GM21723 (cell line): ENCODE data around the gene LIPN.
"Not testable (repeated sequence)": the region's sequence is repeated elsewhere in the genome, so short reads cannot be mapped to it uniquely, and the experiment has no call there.

Experiments used
- ATAC-seq: cut with Tn5 transposase; IDR thresholded peaks from one replicate; pipeline ENCODE4 v1.9.1; 2021; ENCODE audit warnings: mild to moderate bottlenecking, moderate library complexity; ENCODE audit not compliant: unreplicated experiment

Gene LIPN, protein sequence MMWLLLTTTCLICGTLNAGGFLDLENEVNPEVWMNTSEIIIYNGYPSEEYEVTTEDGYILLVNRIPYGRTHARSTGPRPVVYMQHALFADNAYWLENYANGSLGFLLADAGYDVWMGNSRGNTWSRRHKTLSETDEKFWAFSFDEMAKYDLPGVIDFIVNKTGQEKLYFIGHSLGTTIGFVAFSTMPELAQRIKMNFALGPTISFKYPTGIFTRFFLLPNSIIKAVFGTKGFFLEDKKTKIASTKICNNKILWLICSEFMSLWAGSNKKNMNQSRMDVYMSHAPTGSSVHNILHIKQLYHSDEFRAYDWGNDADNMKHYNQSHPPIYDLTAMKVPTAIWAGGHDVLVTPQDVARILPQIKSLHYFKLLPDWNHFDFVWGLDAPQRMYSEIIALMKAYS

DNA sequence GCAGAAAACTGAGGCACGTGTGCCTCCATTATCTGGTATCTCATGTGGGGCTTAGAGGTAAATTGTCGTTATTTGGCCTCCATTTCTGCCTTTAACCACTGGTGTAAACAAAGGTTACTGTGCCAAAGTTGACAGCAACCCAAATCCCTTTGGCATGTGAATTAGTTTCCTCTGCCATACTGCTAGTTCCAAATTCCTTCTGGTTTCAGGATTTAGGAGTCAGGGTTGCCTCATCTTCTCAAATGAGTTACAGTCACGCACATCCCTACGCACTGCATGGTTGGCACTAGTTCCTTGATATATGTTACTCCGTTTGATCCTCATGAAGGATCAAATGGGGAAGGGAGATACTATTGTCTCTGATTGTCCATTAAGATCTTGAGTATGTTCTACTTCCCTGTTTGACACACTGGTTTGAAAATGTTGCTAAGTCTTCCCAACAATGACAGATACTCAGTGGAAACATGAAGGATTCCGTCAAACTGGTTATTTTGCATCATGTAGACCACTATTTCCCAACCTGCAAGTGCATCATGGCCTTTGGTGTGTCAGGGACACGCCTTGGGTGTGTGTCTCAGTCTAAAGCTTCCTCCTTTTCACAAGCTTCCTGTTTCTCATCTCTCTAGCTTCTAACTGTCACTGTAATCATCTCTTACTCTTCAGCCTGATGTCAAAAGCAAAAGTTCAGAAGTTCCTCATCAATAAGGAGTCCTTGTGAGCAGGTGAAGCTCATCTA lies at the start of gene LIPN:
Gene LIPN (plus strand): TSS at position 655 of the 736 bp plus-strand sequence. CDS start 1,386 bp downstream, outside the sequence.
- ATAC-seq = no peak

DNA sequence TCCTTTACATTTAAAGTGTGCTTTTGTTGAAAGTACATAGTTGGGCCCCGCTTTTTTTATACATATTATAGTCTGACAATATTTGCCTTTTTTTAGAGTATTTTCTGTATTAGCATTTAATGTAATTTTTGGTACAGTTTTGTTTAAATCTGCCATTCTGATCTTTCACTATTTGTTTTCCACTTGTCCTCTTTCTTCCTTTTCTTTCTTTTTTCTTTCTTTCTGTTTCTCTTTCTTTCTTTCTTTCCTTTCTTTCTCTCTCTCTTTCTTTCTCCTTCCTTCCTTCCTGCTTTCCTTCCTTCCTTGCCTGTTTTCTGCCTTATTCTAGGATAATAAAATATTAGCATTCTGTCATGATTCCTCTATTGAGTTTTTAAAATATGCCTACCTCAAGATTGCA lies 44.3 kb upstream of the LIPN start:
- no peak for ATAC-seq

DNA sequence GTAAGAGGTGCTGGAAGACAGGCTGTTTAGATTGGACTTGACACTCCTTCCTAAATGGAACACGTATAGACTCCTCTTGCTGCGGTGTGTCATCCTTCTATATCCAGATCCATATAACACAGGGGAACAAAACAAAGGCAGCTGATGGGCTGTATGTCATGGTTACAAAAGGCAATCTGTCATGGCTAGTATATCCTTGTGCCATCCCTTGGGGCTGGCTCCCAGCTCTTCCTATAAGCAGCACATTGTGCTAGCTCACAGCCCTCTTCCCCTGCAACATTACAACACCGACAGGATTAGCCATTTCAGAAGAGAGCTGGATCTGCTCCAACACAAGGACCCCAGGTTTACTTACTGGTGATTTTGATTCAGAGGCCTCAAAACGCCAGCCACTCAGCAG lies 38.4 kb upstream of the LIPN start:
- no peak for ATAC-seq

DNA sequence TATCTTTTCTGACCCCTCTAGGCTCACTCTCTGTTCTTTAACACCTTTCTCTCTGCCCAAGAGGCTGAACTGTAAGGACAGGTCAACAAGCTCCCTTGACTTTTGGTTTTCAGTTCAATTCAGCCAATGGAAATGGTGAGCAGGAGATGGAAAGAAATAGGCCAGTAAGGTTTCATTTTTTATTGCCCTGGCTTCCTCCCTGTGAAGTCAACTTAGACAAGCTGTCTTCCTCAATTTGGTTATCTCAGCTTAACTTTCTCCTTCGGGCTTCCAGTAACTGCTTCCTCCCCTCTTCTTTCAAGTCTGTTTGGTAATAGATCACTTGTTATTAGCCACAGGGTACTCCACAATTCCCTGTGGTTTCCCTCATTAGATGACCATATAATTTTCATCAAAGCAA lies 34.0 kb upstream of the LIPN start:
- ATAC-seq = no peak

DNA sequence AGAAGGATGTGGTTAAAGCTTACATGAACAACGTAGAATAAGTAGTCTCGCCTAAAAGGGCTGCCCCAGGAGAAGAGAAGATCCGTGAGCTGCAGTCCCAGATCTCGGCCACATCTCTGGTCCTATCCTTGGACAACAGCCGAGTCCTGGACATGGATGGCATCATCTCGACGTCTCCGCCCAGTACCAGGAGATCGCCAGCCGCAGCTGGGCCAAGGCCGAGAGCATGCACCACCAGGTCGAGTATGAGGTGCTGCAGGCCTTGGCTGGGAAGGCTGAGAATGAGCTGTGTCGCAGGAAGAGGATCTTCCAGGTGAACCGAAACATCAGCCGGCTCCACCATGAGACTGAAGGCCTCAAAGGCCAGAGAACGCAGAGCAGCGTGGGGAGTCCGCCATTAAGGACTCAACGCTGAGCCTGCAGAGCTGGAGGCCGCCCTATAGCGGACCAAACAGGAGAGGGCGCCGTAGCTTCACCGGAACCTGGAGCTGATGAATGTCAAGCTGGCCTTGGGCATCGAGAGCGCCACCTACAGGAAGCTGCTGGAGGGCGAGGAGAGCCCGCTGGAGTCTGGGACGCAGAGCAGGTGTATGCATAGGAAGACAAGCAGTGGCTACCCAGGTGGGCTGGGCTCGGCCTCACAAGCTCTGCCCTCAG lies 31.6 kb upstream of the LIPN start:
- no peak for ATAC-seq

DNA sequence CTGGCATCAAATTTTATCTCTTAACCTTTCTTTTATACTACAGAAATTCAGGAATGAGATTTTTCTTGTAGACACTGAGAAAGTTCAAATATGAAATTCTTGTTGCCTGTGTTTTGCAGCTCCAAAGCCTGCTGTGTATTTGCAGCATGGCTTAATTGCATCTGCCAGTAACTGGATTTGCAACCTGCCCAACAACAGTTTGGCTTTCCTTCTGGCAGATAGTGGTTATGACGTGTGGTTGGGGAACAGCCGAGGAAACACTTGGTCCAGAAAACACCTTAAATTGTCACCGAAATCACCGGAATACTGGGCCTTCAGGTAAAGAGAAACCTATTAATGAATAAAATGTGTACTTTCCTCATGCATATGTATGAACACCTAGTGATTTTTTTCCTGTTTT lies 29.0 kb upstream of the LIPN start:
- no peak for ATAC-seq

DNA sequence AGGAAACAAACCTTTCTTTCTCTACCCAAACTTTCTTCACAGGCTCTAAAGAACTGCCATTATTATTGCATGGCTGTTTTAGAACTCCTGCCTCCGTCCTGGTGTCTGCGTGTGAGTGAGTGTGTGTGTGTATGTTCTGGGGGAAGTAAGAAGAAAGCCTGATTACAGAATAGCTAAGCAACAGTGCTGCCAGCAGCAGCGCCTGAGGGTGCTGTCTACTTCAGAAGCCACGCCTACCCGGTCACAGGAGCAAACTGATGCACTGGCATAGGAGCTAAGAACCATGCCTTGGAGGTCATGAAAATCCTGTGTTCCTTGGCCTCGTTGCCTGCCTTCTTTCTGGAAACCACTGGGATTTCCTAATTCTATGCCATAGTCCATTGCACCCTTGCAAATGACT lies 28.5 kb upstream of the LIPN start:
- ATAC-seq = no peak

DNA sequence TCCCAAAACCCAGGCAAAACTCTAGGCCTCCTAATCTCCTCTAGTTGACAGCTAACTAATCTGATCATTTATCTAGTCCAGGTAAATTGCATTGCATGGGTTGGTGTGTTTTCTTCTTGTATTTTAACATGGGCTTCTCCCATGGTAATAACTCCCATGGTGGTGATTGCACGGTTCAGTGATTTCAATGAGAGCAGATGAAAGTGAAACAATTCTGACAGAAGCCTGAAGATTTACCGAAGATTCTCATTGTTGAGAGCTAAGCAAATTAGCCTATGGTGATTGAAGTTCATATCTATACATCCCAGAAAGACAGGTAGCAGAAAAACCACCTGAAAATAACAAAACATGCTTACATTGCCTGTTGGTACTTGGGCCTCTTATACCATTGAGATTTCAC lies 26.6 kb upstream of the LIPN start:
- no peak for ATAC-seq

DNA sequence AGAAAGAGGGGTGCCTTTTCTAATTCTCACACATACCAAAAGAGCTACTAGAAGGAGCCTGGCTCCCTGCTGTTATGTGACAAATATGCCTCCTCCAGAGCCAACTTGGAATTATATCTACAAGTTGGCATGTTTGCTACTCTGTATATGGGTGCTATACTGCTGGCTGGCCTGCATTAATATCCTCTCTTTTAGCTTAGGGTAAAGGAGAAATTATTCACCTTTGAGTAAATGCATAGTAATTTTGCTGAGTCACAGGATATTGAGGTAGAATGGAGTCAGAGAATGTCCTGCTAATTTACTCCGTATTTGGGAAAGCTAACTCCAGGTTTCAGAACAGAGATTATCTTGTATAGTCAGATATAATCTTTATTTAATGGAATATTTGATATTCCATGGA lies 24.2 kb upstream of the LIPN start:
- ATAC-seq = no peak

DNA sequence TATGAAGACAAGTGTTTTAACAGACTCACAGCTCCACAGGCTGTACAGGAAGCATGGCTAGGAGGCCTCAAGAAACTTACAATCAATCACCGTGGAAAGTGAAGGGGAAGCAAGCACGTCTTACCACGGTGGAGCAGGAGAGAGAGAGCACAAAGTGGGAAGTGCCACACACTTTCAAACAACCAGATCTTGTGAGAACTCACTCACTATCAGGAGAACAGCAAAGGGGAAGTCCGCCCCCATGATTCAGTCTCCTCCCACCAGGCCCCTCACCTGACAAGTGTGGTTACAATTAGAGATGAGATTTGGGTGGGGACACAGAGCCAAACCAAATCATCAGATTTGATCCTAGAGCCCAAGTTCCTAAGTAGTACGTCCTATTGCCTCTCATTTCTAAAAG lies 17.9 kb upstream of the LIPN start:
- not testable (repeated sequence) for ATAC-seq

DNA sequence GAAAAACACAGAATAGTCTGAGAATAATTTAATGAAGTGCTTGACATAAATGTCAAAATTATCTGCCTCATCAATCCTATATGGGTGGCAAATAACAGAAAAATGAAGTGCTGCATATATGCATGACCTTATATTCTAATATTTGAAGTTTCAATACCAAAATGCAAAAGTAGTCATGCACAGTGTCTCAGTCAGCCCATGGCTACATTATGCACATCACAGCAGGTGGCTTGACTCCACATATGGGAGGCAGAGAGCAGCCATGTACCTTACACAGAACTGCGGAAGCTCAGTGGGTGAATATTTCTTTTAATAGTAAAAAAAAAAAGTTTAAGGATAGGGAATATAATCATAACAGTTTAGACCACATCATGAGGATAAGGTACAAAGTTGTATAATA lies 17.4 kb upstream of the LIPN start:
- no peak for ATAC-seq

DNA sequence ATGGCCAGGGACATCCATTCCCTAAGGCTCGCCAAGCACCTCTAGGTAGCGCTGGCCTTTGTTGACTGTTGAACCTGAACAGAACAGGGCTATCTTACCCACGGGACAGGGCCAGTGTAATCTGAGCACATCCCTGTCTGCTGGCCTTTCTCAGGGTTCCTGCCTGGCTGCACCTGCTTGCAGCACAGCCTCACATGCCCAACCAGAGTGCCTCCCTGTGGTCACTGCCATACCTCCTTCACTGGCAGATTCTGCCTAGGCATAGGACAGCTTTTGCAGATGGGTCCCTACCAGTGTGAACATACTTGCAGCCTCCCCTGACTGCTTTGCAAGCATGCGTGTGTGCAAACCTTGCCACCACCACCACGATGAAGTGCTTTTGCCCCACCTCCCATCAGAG lies 15.8 kb upstream of the LIPN start:
- ATAC-seq = no peak

DNA sequence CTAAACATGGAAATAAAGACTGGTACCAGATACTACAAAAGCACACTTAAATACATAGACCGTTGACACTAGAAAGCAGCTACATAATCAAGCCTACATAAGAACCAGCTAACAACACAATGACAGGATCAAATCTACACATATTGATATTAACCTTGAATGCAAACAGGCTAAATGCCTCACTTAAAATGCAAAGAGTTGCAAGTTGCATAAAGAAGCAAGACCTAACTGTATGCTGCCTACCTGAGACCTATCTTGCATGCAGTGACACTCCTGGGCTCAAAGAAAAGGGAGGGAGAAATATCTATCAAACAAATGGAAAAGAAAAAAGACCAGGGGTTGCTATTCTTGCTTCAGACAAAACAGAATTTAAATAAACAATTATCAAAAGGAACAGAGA lies 14.2 kb upstream of the LIPN start:
- ATAC-seq = no peak

DNA sequence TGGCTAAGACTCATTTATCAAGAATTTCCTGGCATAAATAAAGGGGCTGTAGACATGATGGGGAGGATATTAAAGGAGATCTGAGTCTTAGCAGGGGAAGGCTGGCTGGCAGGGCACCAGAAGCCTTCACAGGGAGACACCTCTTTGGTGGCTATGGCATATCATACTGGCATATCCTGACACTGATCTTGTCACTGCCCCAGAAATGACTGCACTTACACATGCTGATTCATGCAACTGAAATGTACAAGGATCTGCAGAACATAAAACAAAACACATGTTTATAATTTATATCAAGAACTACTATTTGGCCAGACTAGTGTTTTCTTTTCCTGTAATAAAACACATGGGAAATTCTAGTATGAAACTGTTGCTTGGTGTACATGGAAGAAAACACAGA lies 5.5 kb upstream of the LIPN start:
- no peak for ATAC-seq

DNA sequence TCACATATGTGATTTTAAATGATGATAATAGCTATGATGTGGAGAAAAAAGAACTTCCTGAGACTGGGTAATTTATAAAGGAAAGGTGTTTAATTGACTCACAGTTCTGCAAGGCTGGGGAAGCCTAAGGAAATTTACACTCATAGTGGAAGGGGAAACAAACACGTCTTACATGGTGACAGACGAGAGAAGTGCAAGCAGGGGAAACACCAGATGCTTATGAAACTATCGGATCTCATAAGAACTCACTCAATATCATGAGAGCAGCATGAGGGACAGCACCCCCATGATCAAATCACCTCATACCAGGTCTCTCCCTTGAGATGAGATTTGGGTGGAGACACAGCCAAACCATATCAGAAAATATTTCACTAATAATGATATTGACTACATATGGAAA lies 4.1 kb upstream of the LIPN start:
- peak; percentile 75 for ATAC-seq

DNA sequence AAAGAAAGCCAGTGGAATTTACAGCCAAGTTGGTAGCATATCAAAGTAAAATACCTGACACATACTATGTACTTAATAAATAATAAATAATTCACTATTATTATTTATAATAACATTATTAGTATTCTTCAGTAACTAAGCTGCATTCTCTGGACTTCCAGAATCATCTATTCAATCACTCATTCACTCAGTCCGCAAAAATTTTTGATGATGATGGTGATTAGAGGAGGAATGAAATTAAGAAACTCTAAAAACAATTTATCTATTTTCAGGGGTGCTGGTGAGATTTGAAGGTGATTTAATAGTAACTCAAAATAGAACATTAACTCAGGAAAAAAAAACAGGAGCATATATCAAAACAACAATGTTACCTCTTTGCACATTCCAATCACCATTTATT lies 3.2 kb upstream of the LIPN start:
- no peak for ATAC-seq

DNA sequence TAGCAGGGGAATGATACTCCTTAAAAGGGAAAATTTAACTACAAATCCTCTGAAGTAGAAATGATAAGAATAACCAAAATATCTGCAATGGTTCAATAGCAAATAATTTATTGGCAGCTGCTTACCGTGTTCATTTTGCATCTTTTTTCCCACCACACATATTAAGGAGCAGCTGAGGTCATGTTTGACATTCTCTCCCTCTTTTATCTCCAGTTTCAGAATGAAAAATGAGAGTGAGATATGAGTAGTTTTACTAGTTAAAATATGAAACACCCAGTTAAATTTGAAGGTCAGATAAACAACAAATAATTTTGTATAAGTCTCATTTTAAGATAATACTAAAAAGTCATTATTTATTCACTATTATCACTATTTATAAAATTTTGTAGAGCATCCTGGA lies 3.1 kb downstream of the LIPN start:
- ATAC-seq = no peak

DNA sequence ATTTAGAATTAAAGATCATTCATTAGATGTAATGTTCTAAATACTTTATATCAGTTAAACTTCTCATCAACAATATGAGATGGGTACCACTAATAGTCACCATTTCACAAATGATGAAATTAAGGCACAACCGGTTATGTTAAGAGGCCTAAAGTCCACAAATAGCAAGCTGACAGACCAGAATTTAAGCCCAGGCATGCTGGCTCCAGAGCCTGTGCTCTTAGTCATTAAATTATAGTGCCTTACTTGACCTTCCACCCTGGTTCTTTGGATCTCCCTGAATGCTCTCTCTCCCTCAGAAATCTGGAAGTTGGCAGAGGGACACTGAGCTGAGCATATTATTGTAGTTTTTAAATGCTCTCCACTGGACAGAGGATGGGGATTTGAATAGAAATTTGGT lies 3.6 kb downstream of the LIPN start:
- no peak for ATAC-seq

DNA sequence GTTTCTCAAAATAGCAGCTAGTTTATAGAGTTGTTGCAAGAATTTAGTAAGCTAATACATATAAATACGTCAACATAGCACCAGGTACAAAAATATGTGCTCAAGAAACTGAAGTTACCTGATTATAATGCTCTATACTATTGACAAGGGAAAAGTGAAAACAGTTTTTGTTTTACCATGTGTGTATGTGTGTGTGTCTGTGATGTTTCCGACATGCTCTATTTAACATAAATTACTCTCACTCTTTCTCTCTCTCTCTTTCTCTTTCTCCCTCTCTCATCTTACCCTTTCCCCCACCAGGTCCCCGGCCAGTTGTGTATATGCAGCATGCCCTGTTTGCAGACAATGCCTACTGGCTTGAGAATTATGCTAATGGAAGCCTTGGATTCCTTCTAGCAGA lies 4.3 kb downstream of the LIPN start:
- no peak for ATAC-seq

DNA sequence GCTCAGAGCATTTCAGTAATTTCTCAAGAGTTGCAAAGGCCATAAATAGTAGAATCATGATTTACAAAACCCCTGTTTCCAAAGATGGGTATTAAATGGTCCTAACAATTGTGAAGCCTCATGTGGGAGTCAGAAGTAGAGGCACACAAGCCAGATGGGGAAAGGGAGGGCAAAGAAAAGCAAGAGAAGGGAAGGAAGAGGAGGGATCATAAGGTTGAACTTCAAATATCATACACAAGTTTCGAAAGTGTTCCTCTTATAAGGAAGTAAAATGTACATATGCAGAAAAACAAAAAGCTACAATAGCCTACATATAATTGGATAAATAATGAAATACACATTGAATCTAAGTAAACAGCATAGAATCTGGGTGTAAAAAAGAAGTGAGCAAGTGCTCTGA lies 6.0 kb downstream of the LIPN start:
- no peak for ATAC-seq

DNA sequence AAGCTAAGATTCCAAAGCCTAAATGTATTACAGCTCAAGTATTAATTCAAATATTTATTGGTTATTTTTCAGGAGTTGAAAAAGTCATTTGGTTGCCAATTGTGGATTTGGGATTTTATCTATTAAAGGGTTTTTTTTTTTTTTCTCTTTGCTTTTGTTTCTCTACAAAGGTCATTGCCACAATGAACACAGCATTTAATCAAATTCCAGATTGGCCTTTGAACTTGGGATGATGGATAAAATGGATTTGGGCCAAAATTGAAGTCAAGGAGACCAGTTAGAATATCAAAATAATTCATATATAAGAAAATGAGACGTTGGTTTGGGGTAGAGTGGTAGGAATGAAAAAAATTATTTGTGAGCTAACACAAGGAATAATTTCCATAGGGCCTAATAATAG lies 9.6 kb downstream of the LIPN start:
- ATAC-seq = no peak

DNA sequence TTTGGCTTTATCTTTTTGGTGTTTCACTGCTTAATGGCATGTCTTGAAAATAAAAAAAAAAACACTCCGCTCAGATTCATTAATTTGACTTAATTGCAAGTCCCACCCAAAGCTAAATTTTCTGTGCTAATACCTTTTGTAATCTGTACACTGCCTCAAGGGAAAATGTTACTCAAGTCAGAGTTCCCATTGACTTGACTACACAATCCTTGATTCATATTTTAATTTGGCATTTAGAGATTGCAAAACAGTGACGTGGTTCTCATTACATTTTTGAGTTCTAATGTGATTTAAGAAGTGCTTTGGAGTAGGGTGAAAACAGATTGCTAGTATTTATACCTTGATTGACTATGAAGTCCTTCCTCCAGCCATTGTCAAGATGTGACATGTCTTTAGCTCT lies 21.4 kb downstream of the LIPN start:
- ATAC-seq = no peak
